ENCODE measurements around the gene LY86. TPM values are rescaled to one million over a fixed set of nuclear protein-coding genes. Genes with fewer than 3 reads are reported as not detected.
A peak's percentile ranks its signal among the peaks of the same experiment; 100 is the strongest.

Gene LY86
- total and polyA plus RNA-seq, 2 donors (not counting 1 experiment from before 2014, with no cell fraction given): 68.7 to 90.2 TPM

GRCh38 chr6:6686176-6686575 is 97.7 kb downstream of the LY86 start:
- DNase-seq (no peak), ATAC-seq (ENCODE audit: low read depth) (no peak)
- Mint-ChIP-seq H3K4me3 (no peak overlapping the region), H3K4me1 (peaks cover 16% of the 10 kb centered on the region), H3K27me3 (peaks cover 8% of the 10 kb centered on the region), H3K9me3 (ENCODE audit: insufficient read depth) (peaks cover under 1% of the 10 kb centered on the region), H3K27ac (no peak overlapping the region)
- no peaks in the 10 kb centered on the region for H3K36me3 ChIP-seq (replicated peaks in 1 of 2; ENCODE audit: control extremely low read depth in 1 of 2, control insufficient read depth in 1 of 2, extremely low read depth in 1 of 2, insufficient read depth in 2 of 2, low read length in 1 of 2)
- no peaks in the 10 kb centered on the region for H3K27me3 ChIP-seq (replicated peaks in 1 of 4; ENCODE audit: control extremely low read depth in 1 of 4, control insufficient read depth in 3 of 4, insufficient read depth in 4 of 4, low read length in 3 of 4)
- ChIA-PET POLR2A (no interaction called here), CTCF (interaction anchor here (0.7 to 1.2 kb wide), 2 partner anchors 9 to 590 kb away, joined by 3 read pairs; no protein-coding TSS in a partner anchor)
- H3K4me2 ChIP-seq (replicated peaks; ENCODE audit: low read depth, low read length, poor library complexity, severe bottlenecking): no peak overlapping the region
- H3K79me2 ChIP-seq (ENCODE audit: control insufficient read depth, insufficient read depth, low read length): no peaks in the 10 kb centered on the region
- TF ChIP-seq EZH2 (IDR thresholded peaks at IDR 0.05; ENCODE audit: borderline replicate concordance, insufficient read depth, low read depth, low read length, poor library complexity, severe bottlenecking) (no peak), CTCF (IDR thresholded peaks at IDR 0.05) (no peak)
- H3K27ac ChIP-seq (ENCODE audit: low read length in 2 of 2): no peak overlapping the region
- H3K4me3 ChIP-seq (ENCODE audit: control extremely low read depth in 1 of 5, extremely low read depth in 1 of 5, insufficient read depth in 1 of 5, low read depth in 2 of 5, low read length in 4 of 5): no peak overlapping the region
- H2AFZ ChIP-seq (ENCODE audit: insufficient read depth, low read depth, low read length, poor library complexity, severe bottlenecking): no peak overlapping the region
- WGBS (ENCODE audit: insufficient coverage): 97% methylated on average over 4 of the region's 7 CpGs
- intact Hi-C loops (cut with micrococcal nuclease): no loop called here
- H3K9ac ChIP-seq (ENCODE audit: low read length): no peak overlapping the region
- H4K20me1 ChIP-seq (ENCODE audit: control insufficient read depth, insufficient read depth, low read length, poor library complexity, severe bottlenecking): no peaks in the 10 kb centered on the region
- peaks cover 0 to 6% (median 3%) of the 10 kb centered on the region in 3 donors for H3K9me3 ChIP-seq (ENCODE audit: control extremely low read depth in 1 of 3, control insufficient read depth in 2 of 3, insufficient read depth in 1 of 3, low read length in 2 of 3)
- peaks cover 0 to 3% of the 10 kb centered on the region in 2 donors for H3K4me1 ChIP-seq (ENCODE audit: control insufficient read depth in 2 of 2, insufficient read depth in 2 of 2, low read length in 2 of 2)

- H2AFZ ChIP-seq (ENCODE audit: insufficient read depth, low read depth, low read length, poor library complexity, severe bottlenecking): no peak overlapping the region
- no peaks in the 10 kb centered on the region for H3K79me2 ChIP-seq (ENCODE audit: control insufficient read depth, insufficient read depth, low read length)
- peaks cover 16% of the 10 kb centered on the region for H3K4me1 Mint-ChIP-seq
- peaks cover 5% of the 10 kb centered on the region for H3K9me3 Mint-ChIP-seq (ENCODE audit: insufficient read depth)
- no peak overlapping the region for H3K27ac ChIP-seq (ENCODE audit: low read length in 2 of 2)
- TF ChIP-seq EZH2 (IDR thresholded peaks at IDR 0.05; ENCODE audit: borderline replicate concordance, insufficient read depth, low read depth, low read length, poor library complexity, severe bottlenecking) (no peak), CTCF (IDR thresholded peaks at IDR 0.05) (no peak)
- H3K27ac Mint-ChIP-seq: no peak overlapping the region
- H4K20me1 ChIP-seq (ENCODE audit: control insufficient read depth, insufficient read depth, low read length, poor library complexity, severe bottlenecking): no peaks in the 10 kb centered on the region
- H3K4me3 ChIP-seq (ENCODE audit: control extremely low read depth in 1 of 5, extremely low read depth in 1 of 5, insufficient read depth in 1 of 5, low read depth in 2 of 5, low read length in 4 of 5): peak overlapping the region in 1 of 5 experiments; percentile 16
- ChIA-PET CTCF (interaction anchor here (1.2 kb wide), 1 partner anchor 589 kb away, joined by 3 read pairs; no protein-coding TSS in a partner anchor), POLR2A (no interaction called here)
- no peak overlapping the region for H3K4me2 ChIP-seq (replicated peaks; ENCODE audit: low read depth, low read length, poor library complexity, severe bottlenecking)
- no peak overlapping the region for H3K4me3 Mint-ChIP-seq
- DNase-seq (no peak), ATAC-seq (ENCODE audit: low read depth) (peak; percentile 33)
- peaks cover 8% of the 10 kb centered on the region for H3K27me3 Mint-ChIP-seq
- H3K9me3 ChIP-seq (ENCODE audit: control extremely low read depth in 1 of 3, control insufficient read depth in 2 of 3, insufficient read depth in 1 of 3, low read length in 2 of 3): peaks cover 0 to 14% (median 8%) of the 10 kb centered on the region in 3 donors
- no peaks in the 10 kb centered on the region for H3K36me3 ChIP-seq (replicated peaks in 1 of 2; ENCODE audit: control extremely low read depth in 1 of 2, control insufficient read depth in 1 of 2, extremely low read depth in 1 of 2, insufficient read depth in 2 of 2, low read length in 1 of 2)
- no peaks in the 10 kb centered on the region for H3K27me3 ChIP-seq (replicated peaks in 1 of 4; ENCODE audit: control extremely low read depth in 1 of 4, control insufficient read depth in 3 of 4, insufficient read depth in 4 of 4, low read length in 3 of 4)
- WGBS (ENCODE audit: insufficient coverage): 87% methylated on average over 25 of the region's 26 CpGs
- intact Hi-C loops (cut with micrococcal nuclease): no loop called here
- peaks cover 0 to 3% of the 10 kb centered on the region in 2 donors for H3K4me1 ChIP-seq (ENCODE audit: control insufficient read depth in 2 of 2, insufficient read depth in 2 of 2, low read length in 2 of 2)
- H3K9ac ChIP-seq (ENCODE audit: low read length): no peak overlapping the region
Observed at GRCh38 chr6:6686748-6687601, 98.5 kb downstream of the LY86 start.

Measured in B cell (primary cell).